ENCODE data around the gene ACTL10.

DNA sequence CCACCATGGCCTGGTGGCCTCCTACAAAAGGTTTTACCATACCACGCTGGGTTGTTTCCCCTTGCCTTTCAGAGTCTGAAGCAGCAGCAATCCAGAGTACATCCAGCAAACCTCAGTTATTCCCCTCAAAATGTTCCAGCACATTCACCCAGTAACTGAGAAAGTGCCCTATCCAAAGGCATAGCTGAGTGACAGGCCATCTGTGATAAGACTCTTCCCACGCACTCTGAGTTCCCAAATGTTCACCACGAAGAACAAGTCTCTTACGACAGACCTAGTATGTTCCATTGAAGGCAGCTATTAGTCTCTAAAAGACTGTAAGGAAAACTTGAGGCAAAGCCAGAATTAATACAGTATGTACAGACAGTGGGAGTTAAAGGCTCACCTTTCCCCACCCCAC is 36.2 kb upstream of the ACTL10 start:
- TF ChIP-seq POLR2A (IDR thresholded peaks at IDR 0.05) = no peak
- TF ChIP-seq, protein P1, sequence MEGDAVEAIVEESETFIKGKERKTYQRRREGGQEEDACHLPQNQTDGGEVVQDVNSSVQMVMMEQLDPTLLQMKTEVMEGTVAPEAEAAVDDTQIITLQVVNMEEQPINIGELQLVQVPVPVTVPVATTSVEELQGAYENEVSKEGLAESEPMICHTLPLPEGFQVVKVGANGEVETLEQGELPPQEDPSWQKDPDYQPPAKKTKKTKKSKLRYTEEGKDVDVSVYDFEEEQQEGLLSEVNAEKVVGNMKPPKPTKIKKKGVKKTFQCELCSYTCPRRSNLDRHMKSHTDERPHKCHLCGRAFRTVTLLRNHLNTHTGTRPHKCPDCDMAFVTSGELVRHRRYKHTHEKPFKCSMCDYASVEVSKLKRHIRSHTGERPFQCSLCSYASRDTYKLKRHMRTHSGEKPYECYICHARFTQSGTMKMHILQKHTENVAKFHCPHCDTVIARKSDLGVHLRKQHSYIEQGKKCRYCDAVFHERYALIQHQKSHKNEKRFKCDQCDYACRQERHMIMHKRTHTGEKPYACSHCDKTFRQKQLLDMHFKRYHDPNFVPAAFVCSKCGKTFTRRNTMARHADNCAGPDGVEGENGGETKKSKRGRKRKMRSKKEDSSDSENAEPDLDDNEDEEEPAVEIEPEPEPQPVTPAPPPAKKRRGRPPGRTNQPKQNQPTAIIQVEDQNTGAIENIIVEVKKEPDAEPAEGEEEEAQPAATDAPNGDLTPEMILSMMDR (IDR thresholded peaks at IDR 0.05) = no peak
